GM18867 (cell line): Measurements from ENCODE around the gene PGD.
A peak's percentile ranks its signal among the peaks of the same experiment; 100 is the strongest.
"Not testable (repeated sequence)": the region's sequence is repeated elsewhere in the genome, so short reads cannot be mapped to it uniquely, and the experiment has no call there.

Experiments
- ATAC-seq: cut with Tn5 transposase; IDR thresholded peaks from one replicate; pipeline ENCODE4 v1.9.1; 2021; ENCODE audit warnings: mild to moderate bottlenecking, moderate library complexity; ENCODE audit not compliant: unreplicated experiment

Gene PGD

DNA sequence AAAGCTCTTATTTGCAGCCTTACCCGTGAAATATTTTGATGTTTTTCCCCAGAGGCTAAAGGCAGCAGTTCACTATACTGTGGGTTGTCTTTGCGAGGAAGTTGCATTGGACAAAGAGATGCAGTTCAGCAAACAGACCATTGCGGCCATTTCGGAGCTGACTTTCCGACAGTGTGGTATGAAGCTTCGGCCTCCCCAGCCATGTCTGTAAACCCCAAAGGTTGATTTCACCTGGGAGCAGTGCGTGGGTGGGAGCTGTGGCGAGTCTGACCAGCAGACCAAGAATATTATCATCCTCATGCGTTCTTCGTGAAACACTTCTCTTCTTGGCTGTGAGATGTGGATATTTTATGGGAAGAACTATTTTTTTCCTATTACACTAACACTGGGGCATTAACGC is 34.9 kb downstream of the PGD start:
- no peak for ATAC-seq

DNA sequence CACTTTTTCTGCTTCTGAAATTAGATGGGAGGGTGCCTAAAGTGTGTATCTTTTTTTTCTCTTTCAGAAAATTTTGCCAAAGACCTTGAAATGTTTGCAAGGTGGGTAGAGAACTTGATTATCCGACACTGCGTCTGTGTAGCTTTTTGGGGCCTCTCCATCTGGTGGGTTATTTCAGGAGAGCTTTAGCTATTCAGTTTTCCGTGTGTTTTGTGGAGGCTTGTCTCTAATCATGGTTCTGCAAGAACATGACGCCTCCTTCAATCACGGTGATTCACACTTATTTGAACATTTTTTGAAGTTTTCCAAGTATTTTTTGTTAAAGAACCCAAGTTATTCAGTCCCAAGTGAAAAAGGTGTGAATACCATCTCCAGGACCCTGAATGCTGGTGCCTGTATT is 35.7 kb downstream of the PGD start:
- ATAC-seq: no peak

- ATAC-seq: no peak
Measured at GRCh38 chr1:10437052-10437451, 38.2 kb downstream of the PGD start.

DNA sequence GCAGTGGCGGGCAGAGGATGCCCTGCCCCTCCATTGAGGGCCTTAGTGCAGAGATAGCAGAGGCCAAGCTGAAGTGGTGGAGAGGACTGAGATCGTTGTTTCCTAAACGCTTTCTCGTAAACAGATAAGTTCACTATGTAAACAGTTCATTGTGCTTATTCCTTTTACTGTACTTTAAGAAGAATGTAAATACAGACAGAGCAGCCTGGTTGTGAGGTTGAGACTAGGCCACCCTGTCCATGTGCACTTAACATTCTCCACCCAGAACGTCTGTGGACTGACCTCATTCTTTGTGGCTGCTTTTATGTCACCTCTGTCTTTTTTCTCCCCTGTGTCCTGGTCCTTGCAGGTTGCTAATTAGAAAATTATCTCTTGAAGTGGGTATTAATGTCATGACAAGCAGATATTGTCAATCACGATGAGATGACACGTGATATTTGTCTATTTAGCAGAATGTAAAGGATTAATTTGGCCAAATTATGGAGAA is 39.9 kb downstream of the PGD start:
- no peak for ATAC-seq

GRCh38 chr1:10440305-10440704 is 41.4 kb downstream of the PGD start:
- ATAC-seq: no peak

DNA sequence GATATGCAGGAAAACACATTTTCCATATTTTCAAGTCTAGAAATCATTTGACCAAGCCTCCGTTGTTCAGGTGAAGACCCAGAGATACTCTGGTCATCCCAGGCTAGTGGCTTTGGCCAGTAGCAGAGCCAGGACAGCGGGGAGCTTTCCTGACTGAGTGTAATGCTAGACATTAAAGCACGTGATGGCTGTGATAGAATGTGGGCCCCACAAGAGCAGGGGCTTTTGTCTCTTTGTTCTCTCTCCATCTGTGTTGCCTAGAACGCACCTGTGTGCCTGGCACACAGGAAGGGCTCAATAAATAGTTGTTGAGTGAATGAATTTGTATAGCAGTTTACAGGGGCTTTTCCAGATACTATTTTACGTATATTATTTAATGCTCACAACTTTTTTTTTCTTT is 41.9 kb downstream of the PGD start:
- no peak for ATAC-seq

GRCh38 chr1:10444248-10444647 is 45.4 kb downstream of the PGD start:
- peak; percentile 10 for ATAC-seq

DNA sequence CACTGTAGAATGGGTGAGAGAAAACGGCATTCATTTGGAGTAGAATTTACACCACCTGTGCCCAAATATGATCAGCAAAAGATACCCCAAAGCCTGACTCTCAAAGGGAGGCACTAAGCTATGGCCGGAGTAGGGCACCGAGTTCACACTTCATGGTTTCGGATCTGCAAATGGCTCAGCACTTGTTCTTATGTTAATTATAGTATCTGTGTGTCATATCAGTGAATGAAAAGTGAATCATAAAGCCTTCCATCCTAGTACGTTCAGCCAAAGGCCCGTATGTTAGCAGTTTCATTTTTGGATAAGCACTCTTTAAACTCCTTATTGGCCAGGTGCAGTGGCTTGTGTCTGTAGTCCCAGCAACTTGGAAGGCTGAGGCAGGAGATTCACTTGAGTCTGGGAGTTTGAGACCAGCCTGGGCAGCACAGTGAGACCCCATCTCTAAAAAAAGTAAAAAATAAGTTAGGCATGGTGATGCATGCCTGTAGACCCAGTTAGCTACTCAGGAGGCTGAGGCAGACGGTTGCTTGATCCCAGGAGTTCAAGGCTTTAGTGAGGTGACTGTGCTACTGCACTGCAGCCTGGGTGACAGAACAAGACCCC is 46.0 kb downstream of the PGD start:
- ATAC-seq: peak; percentile 71

DNA sequence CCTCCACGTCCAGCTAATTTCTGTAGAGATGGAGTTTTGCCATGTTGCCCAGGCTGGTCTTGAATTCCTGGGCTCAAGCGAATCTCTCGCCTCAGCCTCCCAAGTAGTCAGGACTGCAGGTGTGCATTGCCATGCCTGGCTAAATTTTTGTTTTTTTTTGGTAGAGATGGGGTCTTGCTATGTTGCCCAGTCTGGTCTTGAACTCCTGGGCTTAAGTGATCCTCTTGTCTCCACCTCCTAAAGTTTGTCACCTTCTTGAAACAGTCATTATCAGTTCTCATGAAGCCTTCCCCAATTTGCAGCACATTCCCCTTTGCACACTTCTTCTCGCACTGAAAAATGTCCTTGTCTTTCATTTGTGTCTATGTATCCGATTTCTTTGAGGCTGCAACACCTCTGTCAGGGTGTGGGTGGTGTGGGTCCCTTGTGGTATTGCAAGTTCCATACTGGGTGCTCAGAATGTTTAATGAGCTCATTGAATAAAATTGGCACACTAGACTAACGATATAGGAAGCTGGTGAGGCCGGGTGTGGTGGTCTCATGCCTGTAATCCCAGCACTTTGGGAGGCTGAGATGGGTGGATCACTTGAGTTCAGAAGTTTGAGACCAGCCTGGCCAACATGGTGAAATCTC is 48.0 kb downstream of the PGD start:
- no peak for ATAC-seq

DNA sequence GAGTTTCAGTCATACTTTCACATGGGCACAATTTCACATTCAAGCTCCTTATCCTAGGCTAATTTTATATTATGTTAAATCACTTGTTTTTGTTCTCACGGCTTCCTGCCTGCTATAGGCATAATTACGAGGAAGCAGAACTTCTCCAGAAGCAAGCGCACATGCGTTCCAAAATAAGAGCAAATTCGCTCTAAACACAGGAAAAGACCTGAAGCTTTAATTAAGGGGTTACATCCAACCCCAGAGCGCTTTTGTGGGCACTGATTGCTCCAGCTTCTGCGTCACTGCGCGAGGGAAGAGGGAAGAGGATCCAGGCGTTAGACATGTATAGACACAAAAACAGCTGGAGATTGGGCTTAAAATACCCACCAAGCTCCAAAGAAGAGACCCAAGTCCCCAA is 50.9 kb downstream of the PGD start, which contains the start of gene CORT:
Gene CORT (plus strand): TSS at position 281 of the 400 bp plus-strand sequence. CDS start 193 bp downstream, outside the sequence.
- no peak for ATAC-seq

GRCh38 chr1:10450156-10450814 is 51.4 kb downstream of the PGD start:
- ATAC-seq: no peak

GRCh38 chr1:10450836-10451235 is 52.0 kb downstream of the PGD start:
- ATAC-seq: no peak

DNA sequence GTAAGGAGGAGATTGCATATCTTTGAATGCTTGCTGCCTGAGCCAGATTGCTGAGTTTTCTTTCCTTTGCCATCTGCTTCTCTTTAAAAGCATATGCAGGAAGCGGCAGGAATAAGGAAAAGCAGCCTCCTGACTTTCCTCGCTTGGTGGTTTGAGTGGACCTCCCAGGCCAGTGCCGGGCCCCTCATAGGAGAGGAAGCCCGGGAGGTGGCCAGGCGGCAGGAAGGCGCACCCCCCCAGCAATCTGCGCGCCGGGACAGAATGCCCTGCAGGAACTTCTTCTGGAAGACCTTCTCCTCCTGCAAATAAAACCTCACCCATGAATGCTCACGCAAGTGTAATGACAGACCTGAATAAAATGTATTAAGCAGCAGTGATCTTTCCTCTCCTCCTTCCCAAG is 52.4 kb downstream of the PGD start:
- ATAC-seq: no peak

GRCh38 chr1:10456048-10456447 is 57.2 kb downstream of the PGD start:
- ATAC-seq: no peak

- no peak for ATAC-seq
Measured at GRCh38 chr1:10456661-10457060, 57.8 kb downstream of the PGD start.

- not testable (repeated sequence) for ATAC-seq
Measured at GRCh38 chr1:10457462-10457861, 58.6 kb downstream of the PGD start.

DNA sequence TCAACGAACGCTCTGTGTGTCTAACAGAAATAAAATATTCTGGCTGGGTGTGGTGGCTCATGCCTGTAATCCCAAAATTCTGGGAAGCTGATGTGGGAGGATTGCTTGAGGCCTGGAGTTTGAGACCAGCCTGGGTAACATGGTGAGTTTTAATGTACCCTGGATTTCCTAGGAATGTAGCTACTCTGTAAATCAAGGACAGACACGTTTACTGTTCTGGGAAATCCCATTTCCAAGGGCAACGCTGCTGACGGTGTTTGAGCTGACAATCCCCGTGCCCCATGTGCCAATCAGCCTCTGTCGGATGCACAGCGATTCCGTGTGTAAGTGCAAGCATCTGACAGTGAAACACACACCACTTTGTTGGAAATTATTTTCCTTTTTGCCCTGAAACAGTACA is 59.0 kb downstream of the PGD start:
- no peak for ATAC-seq

- ATAC-seq: no peak
Measured at GRCh38 chr1:10459184-10459583, 60.3 kb downstream of the PGD start.

- no peak for ATAC-seq
Measured at GRCh38 chr1:10467078-10467477, 68.2 kb downstream of the PGD start.

DNA sequence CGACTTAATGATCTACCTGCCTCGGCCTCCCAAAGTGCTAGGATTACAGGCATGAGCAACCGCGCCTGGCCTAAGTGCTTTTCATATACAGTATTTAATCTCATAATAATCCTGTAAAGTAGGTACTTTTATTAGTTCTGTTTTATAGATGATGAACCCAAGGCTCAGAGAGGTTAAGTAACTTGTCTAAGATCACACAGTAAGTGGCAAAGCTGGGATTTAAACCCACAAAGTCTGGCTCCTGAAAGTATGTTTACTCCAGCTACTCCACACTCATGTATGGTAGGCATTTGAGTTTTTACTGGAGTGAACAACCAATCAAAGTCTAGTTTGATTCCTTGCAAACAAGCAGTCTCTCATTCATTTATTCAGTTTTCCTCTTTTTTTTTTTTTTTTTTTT is 71.2 kb downstream of the PGD start:
- no peak for ATAC-seq
